Stimulated activated CD4-positive, alpha-beta T cell treated with anti-CD3 and anti-CD28 coated beads, Interleukin-12 subunit alpha, Interleukin-12 subunit beta, amount 100 ng/mL, for 4 hours (primary cell): ENCODE results near the gene JARID2.
"Not testable (repeated sequence)": the region's sequence is repeated elsewhere in the genome, so short reads cannot be mapped to it uniquely, and the experiment has no call there.

ENCODE experiments used
- DNase-seq: peaks from one replicate; pipeline ENCODE4 v3.0.0-alpha.2; 2020

JARID2 gene

GRCh38 chr6:15316754-15317153 is 70.9 kb downstream of the JARID2 start:
- no peak for DNase-seq

- no peak for DNase-seq
These were observed 71.4 kb downstream of the JARID2 start for GRCh38 chr6:15317251-15317650.

- no peak for DNase-seq
These were observed 72.3 kb downstream of the JARID2 start for GRCh38 chr6:15317934-15318902.

- no peak for DNase-seq
These were observed 73.8 kb downstream of the JARID2 start for GRCh38 chr6:15319677-15320076.

GRCh38 chr6:15320693-15321092 is 74.8 kb downstream of the JARID2 start:
- DNase-seq: no peak

GRCh38 chr6:15322184-15322583 is 76.3 kb downstream of the JARID2 start:
- DNase-seq: no peak

- no peak for DNase-seq
These were observed 77.1 kb downstream of the JARID2 start for GRCh38 chr6:15322781-15323536.

GRCh38 chr6:15323611-15324010 is 77.7 kb downstream of the JARID2 start:
- DNase-seq: not testable (repeated sequence)

GRCh38 chr6:15324427-15324985 is 78.6 kb downstream of the JARID2 start:
- DNase-seq: no peak

GRCh38 chr6:15325540-15325955 is 79.7 kb downstream of the JARID2 start:
- no peak for DNase-seq

- DNase-seq: no peak
These were observed 80.3 kb downstream of the JARID2 start for GRCh38 chr6:15326067-15326614.

- DNase-seq: peak; percentile 28
These were observed 81.4 kb downstream of the JARID2 start for GRCh38 chr6:15327271-15327670.

- no peak for DNase-seq
These were observed 83.4 kb downstream of the JARID2 start for GRCh38 chr6:15329197-15329671.

- DNase-seq: no peak
These were observed 84.5 kb downstream of the JARID2 start for GRCh38 chr6:15330174-15330944.

GRCh38 chr6:15331143-15331542 is 85.3 kb downstream of the JARID2 start:
- DNase-seq: no peak

GRCh38 chr6:15331629-15332251 is 85.9 kb downstream of the JARID2 start:
- DNase-seq: no peak

- no peak for DNase-seq
These were observed 86.6 kb downstream of the JARID2 start for GRCh38 chr6:15332446-15332845.

- DNase-seq: no peak
These were observed 89.5 kb downstream of the JARID2 start for GRCh38 chr6:15335385-15335784.

GRCh38 chr6:15335916-15336315 is 90.0 kb downstream of the JARID2 start:
- no peak for DNase-seq

- DNase-seq: no peak
These were observed 91.2 kb downstream of the JARID2 start for GRCh38 chr6:15336900-15337560.

- DNase-seq: no peak
These were observed 91.7 kb downstream of the JARID2 start for GRCh38 chr6:15337582-15337981.
